HG03469 (cell line): ENCODE data around the gene REL.
"Not testable (repeated sequence)": the region's sequence is repeated elsewhere in the genome, so short reads cannot be mapped to it uniquely, and the experiment has no call there.

ENCODE experiments used
- ATAC-seq: cut with Tn5 transposase; IDR thresholded peaks from one replicate; pipeline ENCODE4 v1.9.1; 2021; ENCODE audit warnings: mild to moderate bottlenecking, moderate library complexity, moderate number of reproducible peaks; ENCODE audit not compliant: unreplicated experiment

The REL gene

GRCh38 chr2:60906395-60906794 lies 25.0 kb downstream of the REL start:
- no peak for ATAC-seq

DNA sequence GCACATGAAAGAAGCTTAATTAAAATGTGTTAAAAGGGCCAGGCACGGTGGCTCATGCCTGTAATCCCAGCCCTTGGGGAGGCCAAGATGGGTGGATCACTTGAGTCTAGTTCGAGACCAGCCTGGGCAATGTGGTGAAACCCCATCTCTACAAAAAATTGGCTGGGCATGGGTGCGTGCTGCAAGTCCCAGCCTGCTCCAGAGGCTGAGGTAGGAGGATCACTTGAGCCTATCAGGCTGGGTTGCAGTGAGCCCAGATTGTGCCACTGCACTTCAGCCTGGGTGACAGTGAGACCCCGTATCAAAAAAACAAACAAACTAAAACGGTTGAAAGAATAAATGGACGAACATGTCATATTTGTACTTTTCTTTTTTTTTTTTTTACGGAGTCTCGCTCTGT lies 26.0 kb downstream of the REL start:
- ATAC-seq, result no peak

DNA sequence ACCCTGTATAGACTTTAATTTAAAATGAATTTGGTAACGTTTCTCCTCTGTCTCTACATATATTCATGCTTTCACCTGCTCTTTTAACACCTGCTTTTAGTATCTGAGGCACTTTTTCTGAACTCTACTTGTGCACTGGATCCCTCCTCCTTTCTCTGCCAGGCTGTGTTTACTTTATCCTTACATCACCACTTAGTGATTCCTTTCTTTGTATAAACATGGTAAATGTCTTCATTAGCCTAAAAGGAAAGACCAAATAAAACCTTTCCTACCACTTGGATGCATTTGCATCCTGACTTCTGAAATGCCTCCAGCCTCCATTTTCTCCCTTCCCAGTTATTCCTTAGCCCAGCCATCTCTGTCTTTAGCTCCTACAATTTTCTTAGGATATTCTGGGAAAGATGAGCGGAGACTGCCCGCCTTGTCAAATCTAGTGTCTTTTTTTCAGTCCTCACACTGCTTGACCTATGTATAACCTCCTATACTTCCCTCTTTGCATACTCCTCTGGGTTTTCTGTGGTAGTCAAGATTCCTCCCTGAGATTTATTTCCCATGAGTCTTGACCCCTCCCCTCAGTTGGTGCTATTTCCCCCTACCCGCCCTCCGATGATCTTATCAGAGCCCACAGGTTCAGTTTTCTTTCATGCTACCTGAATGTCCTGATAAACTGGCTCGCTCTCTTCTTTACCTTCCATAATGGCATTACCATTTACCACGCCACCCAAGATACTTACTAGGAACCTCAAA lies 44.8 kb downstream of the REL start:
- ATAC-seq, result no peak

DNA sequence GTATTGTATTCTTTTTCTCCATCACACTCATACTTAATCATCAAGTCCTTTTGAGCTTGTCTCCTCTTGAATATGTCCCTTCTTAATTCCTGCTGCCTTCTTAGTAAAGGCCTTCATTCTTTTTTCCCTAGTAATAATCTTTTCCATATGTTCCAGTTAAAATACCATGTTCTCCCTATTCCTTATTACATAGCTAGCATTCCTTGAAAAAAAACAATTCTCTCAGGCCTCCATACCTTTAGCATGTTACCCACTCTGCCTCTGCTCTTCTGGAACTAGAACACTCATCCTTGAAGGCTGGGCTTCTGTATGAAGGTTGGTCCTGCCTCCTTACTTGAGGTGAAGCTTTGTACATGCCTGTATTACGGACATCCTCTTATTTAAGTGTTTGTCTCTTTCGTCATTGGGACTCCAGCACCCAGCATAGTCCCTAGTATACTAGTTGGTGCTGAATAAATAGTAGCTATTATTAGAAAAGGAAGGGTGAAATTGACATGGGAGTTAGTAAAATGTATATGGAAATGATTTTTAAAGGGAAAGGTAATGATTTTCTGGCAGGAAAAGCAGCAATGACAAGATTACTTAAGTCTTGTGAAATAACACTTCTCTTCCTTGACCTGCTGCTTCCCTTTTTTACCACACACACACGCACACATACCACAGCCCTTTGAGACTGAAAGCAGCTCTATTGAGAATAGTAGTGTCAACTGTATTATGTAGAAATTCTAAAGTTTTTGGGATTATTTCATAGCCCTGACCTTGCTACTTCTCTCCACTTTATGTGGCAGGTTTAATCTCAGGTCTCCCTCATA lies 45.6 kb downstream of the REL start:
- ATAC-seq, result no peak

GRCh38 chr2:60932061-60932460 lies 50.7 kb downstream of the REL start:
- not testable (repeated sequence) for ATAC-seq

DNA sequence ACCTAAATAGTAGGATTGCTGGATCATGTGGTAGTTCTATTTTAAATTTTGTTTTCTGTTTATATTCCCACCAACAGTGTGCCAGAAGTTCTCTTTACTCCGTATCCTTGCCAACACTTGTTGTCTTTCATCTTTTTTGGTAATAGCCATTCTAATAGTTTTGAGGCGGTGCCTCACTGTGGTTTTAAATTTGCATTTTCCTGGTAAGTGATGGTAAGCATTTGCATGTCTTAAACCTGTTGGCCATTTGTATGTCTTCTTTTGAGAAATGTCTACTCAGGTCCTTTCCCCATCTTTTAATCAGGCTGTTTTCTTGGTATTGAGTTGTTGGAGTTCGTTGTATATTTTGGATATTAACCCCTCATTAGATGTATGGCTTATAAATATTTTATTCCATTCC lies 51.6 kb downstream of the REL start:
- no peak for ATAC-seq

- no peak for ATAC-seq
These were observed 52.9 kb downstream of the REL start for GRCh38 chr2:60934165-60934722.

DNA sequence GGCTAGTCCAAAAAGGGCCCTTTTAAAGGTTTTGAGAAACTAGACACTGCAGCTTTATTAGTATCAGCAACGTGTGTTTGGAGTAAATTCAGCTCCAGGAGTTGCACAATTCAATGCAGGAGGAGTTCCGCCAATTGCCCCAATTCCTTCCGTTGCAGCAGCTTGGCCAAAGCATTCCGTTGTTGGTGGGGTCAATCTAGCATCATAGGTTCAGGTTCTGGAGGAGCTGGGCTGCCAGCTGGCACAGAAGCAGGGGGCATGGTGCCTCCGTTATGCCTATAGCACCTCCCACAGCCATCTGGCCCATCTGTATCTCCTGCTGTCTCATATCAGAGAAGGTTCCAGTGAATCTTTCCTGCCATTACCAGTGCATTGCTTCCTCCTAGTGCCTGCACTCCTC lies 55.4 kb downstream of the REL start:
- ATAC-seq, result no peak

GRCh38 chr2:60938301-60938700 lies 56.9 kb downstream of the REL start:
- ATAC-seq, result no peak

DNA sequence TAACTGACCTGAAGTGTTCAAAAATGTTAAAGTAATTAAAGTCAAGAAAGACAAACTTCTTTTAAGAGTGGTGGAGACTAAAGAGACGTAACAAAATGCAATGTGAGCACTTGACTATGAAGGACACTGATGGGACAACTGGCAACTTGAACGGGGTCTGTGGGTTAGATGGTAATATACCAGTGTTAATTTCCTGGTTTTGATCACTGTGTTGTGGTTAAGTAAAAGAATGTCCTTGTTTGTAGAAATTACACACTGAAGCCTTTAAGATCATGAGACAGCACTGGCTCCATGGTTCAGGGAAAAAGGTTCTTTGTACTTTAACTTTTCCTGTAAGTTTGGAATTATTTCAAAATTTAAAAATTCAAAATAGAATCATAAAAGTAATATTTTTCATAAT lies 58.2 kb downstream of the REL start:
- ATAC-seq, result no peak

DNA sequence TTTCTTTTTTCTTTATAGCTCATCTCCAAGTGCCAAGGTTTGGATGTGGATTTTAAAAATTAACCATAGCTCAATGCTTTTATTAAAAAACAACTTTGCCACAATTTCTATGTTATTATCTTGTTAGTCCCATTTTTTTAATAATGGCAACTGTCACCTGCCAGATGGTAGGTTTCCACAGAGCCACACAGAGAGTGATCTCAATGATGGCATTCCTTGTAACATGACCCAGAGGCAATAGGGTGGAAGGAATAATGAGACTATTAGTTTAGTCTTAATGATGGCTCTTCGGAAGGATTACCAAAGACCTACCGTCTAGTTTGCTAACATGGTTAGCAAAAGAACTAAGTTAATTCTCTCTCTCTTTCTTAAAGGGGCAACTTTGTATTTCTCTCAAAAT lies 64.0 kb downstream of the REL start:
- no peak for ATAC-seq

- ATAC-seq, result no peak
These were observed 65.7 kb downstream of the REL start for GRCh38 chr2:60947056-60947455.

- no peak for ATAC-seq
These were observed 66.8 kb downstream of the REL start for GRCh38 chr2:60948161-60948560.

GRCh38 chr2:60948926-60949579 lies 67.7 kb downstream of the REL start:
- no peak for ATAC-seq

DNA sequence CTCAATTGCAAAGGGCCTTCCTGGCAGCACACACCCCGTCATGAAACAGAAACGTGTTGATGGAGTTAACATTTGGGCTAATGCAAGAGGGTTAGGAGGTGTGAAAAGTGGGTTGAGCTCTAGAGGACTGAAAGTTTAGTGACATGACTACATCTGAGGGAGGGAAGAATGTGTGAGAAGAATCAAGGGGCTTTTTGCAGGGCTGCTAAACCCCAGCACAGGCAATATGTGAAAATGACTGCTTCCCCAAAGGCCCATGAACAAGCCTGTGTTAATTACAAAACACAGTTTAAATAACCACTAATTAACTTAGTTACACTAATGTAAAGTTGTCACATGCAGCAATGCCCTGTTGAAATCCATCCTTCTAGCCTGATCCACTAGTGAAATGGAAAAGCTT lies 72.8 kb downstream of the REL start:
- no peak for ATAC-seq

GRCh38 chr2:60957224-60957623 lies 75.8 kb downstream of the REL start:
- ATAC-seq, result no peak

GRCh38 chr2:60957643-60958042 lies 76.3 kb downstream of the REL start:
- ATAC-seq, result no peak

GRCh38 chr2:60958361-60958760 lies 77.0 kb downstream of the REL start:
- no peak for ATAC-seq

DNA sequence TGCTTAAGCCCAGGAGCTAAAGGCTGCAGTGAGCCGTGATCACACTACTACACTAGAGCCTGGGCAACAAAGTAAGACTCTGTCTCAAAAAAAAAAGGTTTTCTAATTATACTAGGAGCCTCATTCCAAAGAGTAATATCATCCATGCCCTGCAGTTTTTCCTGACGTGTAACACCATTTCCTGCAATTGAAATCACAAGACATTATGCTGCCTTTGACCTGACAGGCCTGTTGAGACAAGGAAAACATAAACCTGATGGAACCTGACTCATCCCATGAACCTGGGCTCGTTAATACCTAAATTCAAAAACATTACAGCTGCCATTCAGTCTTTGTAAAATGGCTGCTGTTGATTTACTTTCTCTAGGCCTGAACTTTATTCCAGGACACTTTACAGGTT lies 77.4 kb downstream of the REL start:
- ATAC-seq, result no peak

- ATAC-seq, result no peak
These were observed 78.1 kb downstream of the REL start for GRCh38 chr2:60959501-60959900.

DNA sequence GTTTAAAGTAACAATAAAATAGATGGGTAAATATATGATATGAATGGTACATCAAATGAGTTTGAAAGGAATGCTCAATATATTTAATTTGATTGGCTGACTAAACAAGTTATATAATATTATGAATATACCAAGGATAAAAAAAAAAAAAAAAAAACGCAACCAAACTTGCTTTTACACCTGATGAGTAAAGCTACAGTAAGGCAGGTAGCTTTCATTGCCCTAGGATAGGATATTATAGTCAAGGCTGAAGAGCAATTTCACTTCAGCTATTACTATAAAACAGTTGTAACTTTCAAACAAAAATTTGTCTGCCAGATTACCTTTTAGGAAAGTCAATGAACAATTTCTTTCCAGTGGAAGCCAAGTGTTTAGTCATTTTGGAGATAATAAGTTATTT lies 79.3 kb downstream of the REL start:
- no peak for ATAC-seq

DNA sequence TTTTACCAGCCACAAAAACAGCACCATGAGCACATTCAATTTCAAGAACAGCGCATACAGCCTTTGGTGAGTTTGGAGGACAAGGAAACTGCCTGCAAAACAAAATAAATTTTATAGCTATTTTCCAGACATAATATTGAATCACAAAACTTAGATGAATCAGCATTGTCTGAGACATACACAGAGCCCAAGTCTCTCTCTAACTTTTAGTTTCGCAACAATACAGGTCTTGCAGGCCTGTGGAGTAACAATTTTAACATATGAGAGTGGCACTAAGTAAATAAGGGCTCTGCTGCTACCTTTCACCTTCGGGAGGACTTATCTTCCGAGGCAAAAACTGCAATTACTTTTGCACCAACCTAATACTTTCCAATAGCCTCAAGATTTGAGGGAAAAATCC lies 80.1 kb downstream of the REL start:
- ATAC-seq, result no peak
